KG1 (cell line): Measurements from ENCODE around the gene SMG5.
A peak's percentile ranks its signal among the peaks of the same experiment; 100 is the strongest.

Source experiments
- DNase-seq: peaks from one replicate; lab custom pipeline; 2025; lab: John Stamatoyannopoulos, UW

SMG5 gene

GRCh38 chr1:156214024-156214748 is 68.4 kb downstream of the SMG5 start:
- no peak for DNase-seq

GRCh38 chr1:156213644-156213966 is 69.0 kb downstream of the SMG5 start:
- no peak for DNase-seq

- DNase-seq: peak; percentile 99
Observed at GRCh38 chr1:156212833-156213643, 69.6 kb downstream of the SMG5 start, which contains the start of gene PMF1. TSS of gene PMF1 (plus strand) at chr1:156213007. CDS start at chr1:156213016, 9 bp downstream.

- no peak for DNase-seq
Observed at GRCh38 chr1:156212130-156212529, 70.5 kb downstream of the SMG5 start.

- DNase-seq: no peak
Observed at GRCh38 chr1:156211243-156211642, 71.4 kb downstream of the SMG5 start.

- no peak for DNase-seq
Observed at GRCh38 chr1:156204686-156205085, 77.9 kb downstream of the SMG5 start.

GRCh38 chr1:156203331-156203730 is 79.3 kb downstream of the SMG5 start:
- DNase-seq: no peak

GRCh38 chr1:156200044-156200443 is 82.6 kb downstream of the SMG5 start:
- DNase-seq: no peak
